SKM-1 treated with dmso at 0.1 percent for 144 hours (cell line): ENCODE data around the gene LSAMP.

Source experiments
- DNase-seq: peaks from one replicate; lab custom pipeline; 2025; ENCODE audit not compliant: unreplicated experiment; lab: John Stamatoyannopoulos, UW

Gene LSAMP

GRCh38 chr3:115913069-115913686, 532.1 kb downstream of the LSAMP start:
- no peak for DNase-seq

DNA sequence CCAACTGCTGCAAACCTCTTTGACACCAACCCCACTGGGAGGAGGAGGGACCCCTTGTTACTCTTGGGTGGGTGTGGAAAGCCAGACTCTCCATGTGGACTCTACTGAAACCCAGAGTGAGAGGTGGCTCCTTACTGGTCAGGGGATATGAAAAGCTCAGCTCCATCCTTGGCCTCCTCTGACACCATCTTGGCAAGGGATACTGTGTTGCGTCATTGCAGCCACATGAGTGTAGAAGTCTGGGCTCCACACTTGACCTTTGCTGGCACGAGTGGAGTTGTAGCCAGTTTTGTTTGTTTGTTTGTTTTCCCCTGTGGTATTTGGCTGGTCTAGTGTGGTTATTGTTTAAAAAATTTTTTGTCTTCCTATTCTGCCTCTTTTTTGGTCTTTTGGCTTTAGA, 532.9 kb downstream of the LSAMP start:
- DNase-seq: no peak

GRCh38 chr3:115905871-115906270, 539.4 kb downstream of the LSAMP start:
- DNase-seq: no peak

DNA sequence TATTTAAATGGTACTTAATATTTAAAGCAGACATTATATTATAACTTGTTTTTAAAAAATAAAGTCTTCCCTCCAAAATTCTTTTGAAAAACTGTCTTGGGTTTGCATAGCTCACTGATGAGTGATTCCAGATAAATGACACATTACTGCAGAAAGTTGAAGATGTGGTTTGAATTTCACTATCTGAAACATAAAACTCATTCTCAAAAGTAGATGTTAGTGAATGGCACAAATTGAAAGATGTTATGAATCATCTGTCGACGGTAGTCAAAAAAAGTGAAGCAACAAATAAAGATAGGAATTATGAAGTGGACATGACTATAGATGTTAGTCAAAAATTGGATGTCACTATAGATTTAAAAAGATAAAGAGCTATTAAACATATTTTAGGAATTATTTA, 541.4 kb downstream of the LSAMP start:
- no peak for DNase-seq

DNA sequence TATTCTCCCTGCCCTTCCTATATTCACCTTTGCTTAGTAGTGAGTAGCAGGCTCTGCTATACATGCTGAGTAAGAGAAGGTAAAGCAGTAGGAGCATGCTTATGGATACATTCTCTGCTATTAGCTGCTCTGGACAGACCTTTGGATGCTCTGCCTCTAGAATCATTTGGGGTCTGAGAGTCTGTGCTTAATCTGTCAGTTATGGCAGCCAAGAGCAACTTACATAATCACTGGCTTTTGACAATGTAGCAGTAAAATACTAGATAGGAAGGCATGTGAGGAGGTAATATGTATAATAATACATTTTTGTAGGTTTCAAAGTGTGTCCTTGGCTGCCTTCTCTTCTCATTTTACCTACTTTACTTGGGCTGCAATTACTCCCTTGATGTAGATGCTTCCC, 544.3 kb downstream of the LSAMP start:
- no peak for DNase-seq

DNA sequence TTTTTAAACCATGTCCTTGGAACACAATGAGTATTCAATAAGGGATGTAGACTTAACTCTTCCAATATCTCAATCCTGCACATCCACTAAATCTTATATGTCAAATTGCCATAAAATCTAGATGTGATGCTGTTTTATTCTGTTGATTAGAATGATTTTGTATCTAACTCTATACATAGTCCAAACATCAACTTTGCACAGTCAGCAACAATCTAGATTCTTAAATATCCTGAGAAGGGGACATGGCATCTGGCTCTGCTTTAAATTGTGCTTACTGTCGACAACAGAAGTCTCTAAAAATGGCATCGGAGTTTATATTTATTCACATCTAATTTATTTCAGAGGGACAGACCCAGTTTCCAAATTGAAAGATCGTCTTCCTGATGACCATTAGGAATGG, 545.8 kb downstream of the LSAMP start:
- no peak for DNase-seq

GRCh38 chr3:115898656-115899410, 546.5 kb downstream of the LSAMP start:
- DNase-seq: peak; percentile 3

DNA sequence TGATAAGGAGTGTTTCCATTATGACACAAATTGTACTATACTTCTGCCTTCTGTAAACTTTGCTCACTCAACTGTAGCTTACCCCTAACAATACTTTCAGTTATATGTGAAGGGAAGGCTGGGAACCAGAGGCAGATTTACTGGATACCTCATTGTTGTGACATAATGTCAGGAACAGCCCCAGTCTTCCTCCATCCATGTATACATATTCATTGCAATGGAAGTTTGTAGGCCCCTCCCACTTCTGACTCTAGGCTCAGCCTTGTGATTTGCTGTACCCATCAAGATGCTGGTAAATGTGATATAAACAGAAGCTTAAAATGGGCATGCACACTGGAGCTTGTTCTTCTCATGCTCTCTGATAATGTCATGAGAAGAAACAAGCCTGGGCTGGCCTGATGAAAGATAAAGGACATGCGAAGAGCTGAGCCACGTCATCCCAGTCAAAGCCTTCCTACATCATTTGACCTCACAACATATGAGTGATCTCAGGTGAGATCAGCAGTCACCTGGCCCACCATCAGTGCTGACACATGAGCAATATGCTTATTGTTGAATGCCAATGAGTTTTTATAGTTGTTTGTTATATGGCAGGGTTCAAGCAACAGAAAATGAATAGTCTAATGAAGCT, 554.2 kb downstream of the LSAMP start:
- no peak for DNase-seq

DNA sequence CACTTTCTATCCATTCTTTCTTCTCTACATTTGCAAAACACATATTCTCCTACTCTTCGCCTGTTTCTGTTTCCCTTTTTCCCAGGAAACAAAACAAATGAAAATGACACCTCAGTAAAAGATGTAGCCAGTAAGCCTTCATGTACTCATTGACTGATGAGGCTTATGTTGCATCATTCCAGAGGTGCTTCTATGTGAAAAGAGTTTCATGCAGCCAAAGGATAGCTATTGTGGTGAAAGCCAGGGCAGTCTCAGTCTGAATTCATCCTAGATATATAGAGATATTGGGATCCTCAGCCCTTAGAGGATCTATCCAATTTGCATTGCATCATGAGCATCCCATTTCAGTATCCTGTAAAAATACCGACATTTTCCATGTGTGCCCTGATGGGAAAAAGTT, 554.7 kb downstream of the LSAMP start:
- DNase-seq: no peak

- DNase-seq: no peak
Observed at GRCh38 chr3:115885621-115886020, 559.7 kb downstream of the LSAMP start.

GRCh38 chr3:115877615-115877899, 567.7 kb downstream of the LSAMP start:
- DNase-seq: no peak

DNA sequence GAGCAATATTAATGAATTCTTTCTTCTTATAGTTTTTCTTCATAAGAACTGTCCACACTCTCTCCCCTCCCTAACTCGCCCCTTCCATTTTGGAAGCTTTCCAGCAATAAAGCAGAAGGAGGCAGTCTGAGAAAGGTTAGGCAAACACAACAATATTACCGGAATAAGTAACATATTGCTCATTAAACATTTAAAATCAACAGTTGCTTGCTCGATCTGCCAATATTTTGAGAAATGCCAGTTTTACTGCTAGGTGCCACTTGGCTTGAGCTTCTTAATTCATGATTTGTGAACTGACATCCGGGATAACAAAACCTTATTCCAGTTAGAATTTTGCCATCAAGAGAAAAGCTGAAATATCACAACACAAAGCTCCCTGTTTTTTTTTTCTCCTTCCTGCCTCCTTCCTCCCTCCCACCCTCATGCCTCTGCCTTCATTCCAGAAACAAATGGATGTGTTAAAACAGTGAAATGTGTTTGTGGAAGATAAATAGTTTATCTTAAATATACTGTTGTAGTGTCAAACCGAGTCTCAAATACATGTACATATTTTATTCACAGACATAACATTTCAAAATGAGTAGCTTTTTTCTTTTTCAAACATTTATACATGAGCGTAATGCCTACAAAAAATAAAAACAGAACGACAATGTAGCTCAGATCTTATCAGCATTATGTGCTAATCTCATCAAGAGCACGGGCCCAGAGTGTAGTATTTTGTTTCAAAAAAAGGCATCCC, 568.2 kb downstream of the LSAMP start:
- no peak for DNase-seq

- no peak for DNase-seq
Observed at GRCh38 chr3:115875460-115875859, 569.8 kb downstream of the LSAMP start.

GRCh38 chr3:115871735-115872134, 573.6 kb downstream of the LSAMP start:
- no peak for DNase-seq

- DNase-seq: no peak
Observed at GRCh38 chr3:115864911-115865310, 580.4 kb downstream of the LSAMP start.

- DNase-seq: no peak
Observed at GRCh38 chr3:115862849-115863248, 582.4 kb downstream of the LSAMP start.

- no peak for DNase-seq
Observed at GRCh38 chr3:115862099-115862498, 583.2 kb downstream of the LSAMP start.

- no peak for DNase-seq
Observed at GRCh38 chr3:115861166-115861733, 584.0 kb downstream of the LSAMP start.

GRCh38 chr3:115860766-115861165, 584.5 kb downstream of the LSAMP start:
- DNase-seq: no peak

DNA sequence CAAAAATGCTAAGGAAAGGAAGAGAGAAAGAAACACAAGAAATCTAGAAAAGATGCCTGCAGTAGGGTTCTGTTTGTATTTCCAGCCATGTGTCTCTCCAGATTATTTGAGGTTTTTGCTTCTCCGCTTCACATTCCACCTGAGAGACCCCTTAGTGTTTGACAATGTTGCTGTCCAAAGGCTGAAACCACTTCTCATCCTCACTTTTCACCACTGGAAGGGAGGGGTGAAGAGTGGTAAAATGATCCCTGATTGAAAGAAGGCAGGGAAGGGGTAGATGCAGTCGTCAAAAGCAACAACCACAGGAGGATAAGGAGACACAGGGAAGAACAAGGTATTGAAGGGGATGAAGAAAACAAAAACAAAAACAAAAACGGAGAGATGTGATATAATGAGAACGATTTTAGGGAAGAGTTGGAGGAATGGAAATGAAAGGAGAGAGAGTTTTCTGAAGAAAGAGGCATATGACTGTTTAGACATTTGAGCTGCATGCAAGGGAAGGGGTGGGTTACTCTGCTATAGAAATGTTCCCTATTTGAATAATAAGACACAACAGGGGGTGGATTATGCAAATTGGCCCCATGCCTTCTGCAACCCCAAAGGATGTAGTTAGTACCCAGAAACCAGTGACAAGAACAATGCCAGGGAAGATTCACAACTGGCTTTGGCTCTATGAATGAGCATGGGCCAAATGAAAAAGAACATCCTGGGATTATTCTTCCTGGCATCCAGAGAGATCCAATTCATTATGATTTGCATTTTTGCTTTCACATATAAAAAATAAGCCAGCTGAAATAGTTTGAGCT, 586.1 kb downstream of the LSAMP start:
- no peak for DNase-seq
